Neural cell (in vitro differentiated cells): Measurements from ENCODE around the gene TMEM132A. TPM values are rescaled to one million over a fixed set of nuclear protein-coding genes. Genes with fewer than 3 reads are reported as not detected.

ENCODE experiments used
- H2AFZ ChIP-seq: fragments of 200-600, 300-800 bp; sonication (generic), shearing (Covaris generic); 2 replicates; pipeline ENCODE4 v1.6.0; 2014; ENCODE audit warnings: low read depth, mild to moderate bottlenecking, antibody characterized with exemption, low read length, moderate library complexity
- H3F3A ChIP-seq: fragments of 200-600 bp; shearing (Covaris generic); 2 replicates; pipeline ENCODE4 v1.6.1; 2016; ENCODE audit warnings: mild to moderate bottlenecking, moderate library complexity, mixed read lengths, antibody characterized with exemption, low read length; ENCODE audit not compliant: insufficient read depth, poor library complexity, severe bottlenecking
- H3K27ac ChIP-seq: fragments of 200-600, 300-800 bp; sonication (generic), shearing (Covaris generic); 2 replicates; pipeline ENCODE4 v1.5.1; 2014; ENCODE audit warnings: mild to moderate bottlenecking, low read length, moderate library complexity
- H3K27me3 ChIP-seq: fragments of 300-800, 200-600 bp; sonication (generic), shearing (Covaris generic); 2 replicates; pipeline ENCODE4 v1.6.0; 2014; ENCODE audit warnings: mild to moderate bottlenecking, low read depth, low read length, moderate library complexity; ENCODE audit not compliant: insufficient read depth
- H3K36me3 ChIP-seq: fragments of 300-800, 200-600 bp; sonication (generic), shearing (Covaris generic); 2 replicates; pipeline ENCODE4 v1.5.1; 2014; ENCODE audit warnings: mild to moderate bottlenecking, antibody characterized with exemption, low read length, moderate library complexity; ENCODE audit not compliant: insufficient read depth
- H3K4me2 ChIP-seq: fragments of 300-800, 200-600 bp; sonication (generic), shearing (Covaris generic); 2 replicates; pipeline ENCODE4 v1.6.0; 2014; ENCODE audit warnings: mild to moderate bottlenecking, low read length
- H3K4me3 ChIP-seq: fragments of 300-800, 200-600 bp; sonication (generic), shearing (Covaris generic); 2 replicates; pipeline ENCODE4 v1.5.1; 2014; ENCODE audit warnings: mild to moderate bottlenecking, low read length, moderate library complexity
- H3K79me2 ChIP-seq: fragments of 200-600 bp; shearing (Covaris generic); replicated peaks from 2 replicates; pipeline ENCODE4 v1.6.0; 2014; ENCODE audit warnings: mild to moderate bottlenecking, low read length, moderate library complexity; ENCODE audit not compliant: insufficient read depth
- H3K9ac ChIP-seq: fragments of 300-800, 200-600 bp; sonication (generic), shearing (Covaris generic); 2 replicates; pipeline ENCODE4 v1.6.1; 2016; ENCODE audit warnings: mild to moderate bottlenecking, low read length, mixed read lengths
- H3K9me2 ChIP-seq: fragments of 200-600 bp; shearing (Covaris generic); 2 replicates; pipeline ENCODE4 v1.6.1; 2016; ENCODE audit warnings: mild to moderate bottlenecking, low read length, mixed read lengths; ENCODE audit not compliant: insufficient read depth
- H3K9me3 ChIP-seq: fragments of 200-600, 300-800 bp; sonication (generic), shearing (Covaris generic); 2 replicates; pipeline ENCODE4 v1.6.1; 2016; ENCODE audit warnings: mild to moderate bottlenecking, mixed run types, low read length, moderate library complexity, mixed read lengths
- H4K20me1 ChIP-seq: fragments of 200-600 bp; shearing (Covaris generic); 2 replicates; pipeline ENCODE4 v1.6.1; 2016; ENCODE audit warnings: mild to moderate bottlenecking, mixed run types; ENCODE audit not compliant: insufficient read depth
- CTCF ChIP-seq: fragments of 450-650 bp; IDR thresholded peaks from 2 replicates; pipeline ENCODE4 v1.5.1; 2014; ENCODE audit warnings: antibody characterized with exemption, mild to moderate bottlenecking, moderate library complexity; ENCODE audit not compliant: poor library complexity, severe bottlenecking
- EP300 ChIP-seq: fragments of 450-650 bp; conservative IDR thresholded peaks from 2 replicates; pipeline ENCODE4 v1.6.1; 2014; ENCODE audit warnings: antibody characterized with exemption, mild to moderate bottlenecking, moderate library complexity; ENCODE audit not compliant: poor library complexity, severe bottlenecking
- EZH2 ChIP-seq: fragments of 200-600, 300-800 bp; shearing (Covaris generic), sonication (generic); IDR thresholded peaks from 2 replicates; pipeline ENCODE4 v1.6.1; 2014; ENCODE audit warnings: antibody characterized with exemption, low read length, borderline replicate concordance, mild to moderate bottlenecking; ENCODE audit not compliant: insufficient read depth, poor library complexity, severe bottlenecking
- MXI1 ChIP-seq: fragments of 450-650 bp; conservative IDR thresholded peaks from 2 replicates; pipeline ENCODE4 v1.6.1; 2014; ENCODE audit warnings: antibody characterized with exemption, mild to moderate bottlenecking; ENCODE audit not compliant: poor library complexity, severe bottlenecking
- POLR2AphosphoS5 ChIP-seq: IDR thresholded peaks from 2 replicates; pipeline ENCODE4 v1.6.1; 2012
- RAD21 ChIP-seq: fragments of 450-650 bp; conservative IDR thresholded peaks from 2 replicates; pipeline ENCODE4 v1.6.1; 2014; ENCODE audit warnings: antibody characterized with exemption, mild to moderate bottlenecking, moderate library complexity
- REST ChIP-seq: IDR thresholded peaks from 2 replicates; pipeline ENCODE4 v1.6.1; 2012; ENCODE audit warnings: borderline replicate concordance
- SMC3 ChIP-seq: fragments of 450-650 bp; conservative IDR thresholded peaks from 2 replicates; pipeline ENCODE4 v1.6.1; 2014; ENCODE audit warnings: antibody characterized with exemption, mild to moderate bottlenecking, moderate library complexity; ENCODE audit not compliant: poor library complexity
- TAF1 ChIP-seq: IDR thresholded peaks from 2 replicates; pipeline ENCODE4 v1.6.1; 2012; ENCODE audit warnings: low read depth
- polyA plus RNA-seq: library from polyadenylated mRNA; depleted of rRNA; stranded (reverse); fragments of >200 nt; gene quantifications from 2 replicates; pipeline ENCODE4 v1.2.3, GENCODE V29; 2014

The TMEM132A gene
- polyA plus RNA-seq, 1 donor from 2014 or later = 215 TPM

- no peaks in the 10 kb centered on the region for H3K27me3 ChIP-seq
- H2AFZ ChIP-seq = no peak overlapping the region
- H3K4me2 ChIP-seq = no peak overlapping the region
- no peak overlapping the region for H3K4me3 ChIP-seq
- H3K79me2 ChIP-seq = no peaks in the 10 kb centered on the region
- H3K9me2 ChIP-seq = no peaks in the 10 kb centered on the region
- H4K20me1 ChIP-seq = no peaks in the 10 kb centered on the region
- H3K36me3 ChIP-seq = no peaks in the 10 kb centered on the region
- H3K9me3 ChIP-seq = no peaks in the 10 kb centered on the region
- no peak overlapping the region for H3K9ac ChIP-seq
- TF ChIP-seq POLR2AphosphoS5 = no peak
- no peak for TF ChIP-seq RAD21
- TF ChIP-seq TAF1 = no peak
- no peak for TF ChIP-seq EP300
- TF ChIP-seq CTCF = no peak
- no peak for TF ChIP-seq SMC3
- no peak for TF ChIP-seq EZH2
- TF ChIP-seq REST = no peak
- TF ChIP-seq MXI1 = no peak
- no peak overlapping the region for H3K27ac ChIP-seq
- no peaks in the 10 kb centered on the region for H3F3A ChIP-seq
Observed at GRCh38 chr11:60934124-60934789, 10.0 kb downstream of the TMEM132A start.

GRCh38 chr11:60934790-60935605 lies 10.7 kb downstream of the TMEM132A start:
- Histone ChIP-seq H3K79me2 (no peaks in the 10 kb centered on the region), H3K4me3 (no peak overlapping the region), H3F3A (no peaks in the 10 kb centered on the region), H4K20me1 (no peaks in the 10 kb centered on the region), H3K9ac (no peak overlapping the region), H3K36me3 (no peaks in the 10 kb centered on the region), H3K9me3 (no peaks in the 10 kb centered on the region), H3K9me2 (no peaks in the 10 kb centered on the region), H3K4me2 (no peak overlapping the region), H3K27me3 (no peaks in the 10 kb centered on the region), H3K27ac (no peak overlapping the region), H2AFZ (no peak overlapping the region)
- TF ChIP-seq REST (no peak), EP300 (no peak), EZH2 (no peak), POLR2AphosphoS5 (no peak), CTCF (no peak), TAF1 (no peak), RAD21 (no peak)
